Gastroesophageal sphincter (tissue), 4 donors: Measurements from ENCODE around the gene LSAMP. TPM values are rescaled to one million over a fixed set of nuclear protein-coding genes. Genes with fewer than 3 reads are reported as not detected.
"Not testable (repeated sequence)": the region's sequence is repeated elsewhere in the genome, so short reads cannot be mapped to it uniquely, and the experiment has no call there.

Source experiments
- ATAC-seq: fragments of 150-250 bp; one replicate; pipeline ENCODE4 v1.9.1; 2016; ENCODE audit warnings: mild to moderate bottlenecking, moderate library complexity
- H3K27ac ChIP-seq, 4 donors: fragments of 200-600 bp; sonication (generic) in 3 of 4; 1 replicate in 3 of 4; 2 replicates in 1 of 4; pipeline ENCODE4 v1.5.1; 2016 to 2019
- H3K27me3 ChIP-seq: fragments of 200-600 bp; sonication (generic); one replicate; pipeline ENCODE4 v1.5.1; 2019
- H3K36me3 ChIP-seq, 2 donors: fragments of 200-600 bp; sonication (generic); one replicate each; pipeline ENCODE4 v1.5.1; 2019; ENCODE audit warnings: control low read depth in 1 of 2
- H3K4me1 ChIP-seq, 3 donors: fragments of 200-600 bp; sonication (generic); 1 replicate in 2 of 3; 2 replicates in 1 of 3; pipeline ENCODE4 v1.5.1; 2016 to 2019; ENCODE audit warnings: control low read depth in 2 of 3
- H3K4me3 ChIP-seq, 2 donors: fragments of 200-600 bp; sonication (generic); one replicate each; pipeline ENCODE4 v1.5.1; 2019; ENCODE audit warnings: mild to moderate bottlenecking in 1 of 2, moderate library complexity in 1 of 2
- H3K9me3 ChIP-seq, 3 donors: fragments of 200-600 bp; sonication (generic); one replicate each; pipeline ENCODE4 v1.5.1; 2017 to 2019; ENCODE audit warnings: control low read depth in 2 of 3
- CTCF ChIP-seq, 4 experiments: fragments of 200-600 bp in 2 of 4; fragments of 450-650 bp in 2 of 4; sonication (generic) in 1 of 4; IDR thresholded peaks; one replicate each; pipeline ENCODE4 v1.5.1; 2017 to 2019; ENCODE audit warnings: antibody characterized with exemption in 4 of 4, mild to moderate bottlenecking in 2 of 4, moderate library complexity in 2 of 4
- EP300 ChIP-seq: sonication (generic); formaldehyde crosslinking; IDR thresholded peaks from one replicate; pipeline ENCODE4 v1.6.1; 2017; ENCODE audit warnings: antibody characterized with exemption, mild to moderate bottlenecking
- POLR2A ChIP-seq, 2 donors: fragments of 450-650 bp; IDR thresholded peaks; one replicate each; pipeline ENCODE4 v1.6.1; 2017; ENCODE audit warnings: antibody characterized with exemption in 2 of 2, mild to moderate bottlenecking in 2 of 2, moderate library complexity in 1 of 2
- POLR2AphosphoS5 ChIP-seq: sonication (generic); formaldehyde crosslinking; IDR thresholded peaks from one replicate; pipeline ENCODE4 v1.6.1; 2017; ENCODE audit warnings: antibody characterized with exemption
- WGBS, 2 donors: methylation state at CpG; one replicate each; pipeline ENCODE4 v1.1.5; 2018; ENCODE audit warnings: low coverage in 1 of 2; 5-methylcytosine and 5-hydroxymethylcytosine counted together
- total RNA-seq, 4 donors: library from RNA; depleted of rRNA; stranded (reverse); fragments of >200 nt; gene quantifications; one replicate each; pipeline ENCODE4 v1.1.0, GENCODE V29; 2016

Gene LSAMP
- total RNA-seq, 4 donors from 2014 or later, result 1.5 to 9.3 (median 3.6) TPM

DNA sequence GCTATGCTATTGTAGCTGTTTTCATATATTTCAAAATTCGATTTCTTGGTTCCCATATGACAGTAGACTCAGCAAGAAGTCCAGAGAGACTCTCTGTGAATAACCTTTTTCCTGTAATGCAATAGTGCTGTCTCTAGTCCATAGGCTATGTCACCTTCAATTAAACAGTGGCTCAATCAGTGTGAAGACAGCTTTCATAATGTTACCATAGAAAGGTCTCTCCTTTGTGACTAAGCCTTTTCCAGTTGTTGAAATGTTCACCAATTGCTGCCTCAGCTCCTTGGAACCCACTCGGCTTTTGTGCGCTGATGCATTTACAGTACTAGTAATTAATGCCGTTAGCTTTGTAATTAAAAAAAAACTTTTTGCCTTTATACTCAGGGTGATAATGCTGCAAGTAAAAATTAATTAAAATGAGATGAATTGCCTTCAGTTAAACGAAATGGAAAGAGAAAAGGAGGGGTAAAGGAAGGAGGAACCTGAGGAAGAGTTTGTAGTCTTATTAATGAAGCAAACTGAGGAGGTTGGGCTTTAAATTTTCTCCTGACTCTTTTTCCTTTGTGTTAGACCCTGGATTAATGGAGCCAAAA is 214.8 kb downstream of the LSAMP start:
- TF ChIP-seq CTCF (IDR thresholded peaks at IDR 0.05), result no peak
- Histone ChIP-seq H3K27ac (no peak overlapping the region), H3K9me3 (no peaks in the 10 kb centered on the region), H3K4me3 (no peak overlapping the region), H3K27me3 (no peaks in the 10 kb centered on the region), H3K4me1 (no peaks in the 10 kb centered on the region), H3K36me3 (no peaks in the 10 kb centered on the region)
- ATAC-seq, result no peak
- 50 to 87% methylated on average over 2 to 5 of the region's 5 CpGs for WGBS, 2 donors

- Histone ChIP-seq H3K36me3 (no peaks in the 10 kb centered on the region), H3K9me3 (no peaks in the 10 kb centered on the region), H3K4me3 (no peak overlapping the region), H3K27ac (no peak overlapping the region), H3K27me3 (no peaks in the 10 kb centered on the region), H3K4me1 (no peaks in the 10 kb centered on the region)
- ATAC-seq, result no peak
- TF ChIP-seq POLR2AphosphoS5 (no peak), CTCF (IDR thresholded peaks at IDR 0.05) (no peak), POLR2A (IDR thresholded peaks at IDR 0.05) (no peak), EP300 (no peak)
- WGBS, 2 donors, result 100% methylated on average over 1 of the region's 1 CpG; no CpG with 5 or more reads in 1 of the 2 donors
Measured at GRCh38 chr3:116226266-116226665, 219.0 kb downstream of the LSAMP start.

DNA sequence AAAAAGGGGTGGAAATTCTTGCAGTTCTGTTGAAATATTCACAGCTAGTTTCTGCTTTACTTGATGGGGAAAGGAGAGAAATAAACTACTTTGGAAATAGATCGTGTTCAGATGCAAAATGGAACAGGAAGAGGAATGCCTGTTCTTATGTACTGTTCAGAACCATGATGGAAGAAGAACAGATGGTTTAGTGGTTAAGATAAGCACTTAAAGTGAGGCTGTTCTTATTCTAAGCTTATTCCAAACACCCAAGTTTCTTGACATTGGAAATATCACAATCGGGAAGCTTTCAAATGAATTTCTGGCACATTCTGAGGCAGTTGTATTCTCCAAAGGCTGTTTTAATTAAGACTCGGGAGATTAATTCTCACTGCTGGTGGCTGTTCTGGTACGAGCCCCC is 228.5 kb downstream of the LSAMP start:
- no peaks in the 10 kb centered on the region for H3K9me3 ChIP-seq
- H3K4me1 ChIP-seq, result no peaks in the 10 kb centered on the region
- H3K36me3 ChIP-seq, result no peaks in the 10 kb centered on the region
- 24 to 73% methylated on average over 4 of the region's 4 CpGs for WGBS, 2 donors
- H3K27ac ChIP-seq, result no peak overlapping the region
- H3K27me3 ChIP-seq, result no peaks in the 10 kb centered on the region
- no peak for TF ChIP-seq POLR2A (IDR thresholded peaks at IDR 0.05)
- no peak for TF ChIP-seq POLR2AphosphoS5
- no peak for TF ChIP-seq CTCF (IDR thresholded peaks at IDR 0.05)
- no peak for TF ChIP-seq EP300
- no peak overlapping the region for H3K4me3 ChIP-seq
- no peak for ATAC-seq

GRCh38 chr3:116211901-116212300 is 233.4 kb downstream of the LSAMP start:
- H3K27me3 ChIP-seq, result no peaks in the 10 kb centered on the region
- WGBS, 2 donors, result 64 to 90% methylated on average over 2 of the region's 2 CpGs

DNA sequence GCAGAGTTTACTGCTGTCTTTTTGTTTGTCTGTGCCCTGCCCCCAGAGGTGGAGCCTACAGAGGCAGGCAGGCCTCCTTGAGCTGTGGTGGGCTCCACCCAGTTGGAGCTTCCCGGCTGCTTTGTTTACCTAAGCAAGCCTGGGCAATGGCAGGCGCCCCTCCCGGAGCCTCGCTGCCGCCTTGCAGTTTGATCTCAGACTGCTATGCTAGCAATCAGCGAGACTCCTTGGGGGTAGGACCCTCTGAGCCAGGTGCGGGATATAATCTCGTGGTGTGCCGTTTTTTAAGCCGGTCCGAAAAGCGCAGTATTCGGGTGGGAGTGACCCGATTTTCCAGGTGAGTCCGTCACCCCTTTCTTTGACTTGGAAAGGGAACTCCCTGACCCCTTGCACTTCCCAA is 236.5 kb downstream of the LSAMP start:
- H3K9me3 ChIP-seq, H3K27me3 ChIP-seq, H3K4me3 ChIP-seq, H3K27ac ChIP-seq, H3K36me3 ChIP-seq, H3K4me1 ChIP-seq, ATAC-seq: not testable (repeated sequence)
- no CpG with 5 or more reads among the region's 15 CpGs for WGBS, 2 donors

More at GRCh38 chr3:116211901-116212300, 233.4 kb downstream of the LSAMP start:
- TF ChIP-seq CTCF (IDR thresholded peaks at IDR 0.05) (no peak), POLR2A (IDR thresholded peaks at IDR 0.05) (no peak), POLR2AphosphoS5 (no peak), EP300 (no peak)
- no peak overlapping the region for H3K27ac ChIP-seq
- no peaks in the 10 kb centered on the region for H3K36me3 ChIP-seq
- no peak for ATAC-seq
- no peaks in the 10 kb centered on the region for H3K4me1 ChIP-seq
- peaks cover 0 to 5% (median 0%) of the 10 kb centered on the region in 3 donors for H3K9me3 ChIP-seq
- no peak overlapping the region for H3K4me3 ChIP-seq
